Skeletal muscle satellite cell (primary cell): Measurements from ENCODE around the gene FBXL12.
"Not testable (repeated sequence)": the region's sequence is repeated elsewhere in the genome, so short reads cannot be mapped to it uniquely, and the experiment has no call there.

Source experiments
- H3K27me3 ChIP-seq: 2 replicates; pipeline ENCODE4 v1.7.0; 2013; ENCODE audit warnings: low read length; ENCODE audit not compliant: control insufficient read depth, insufficient read depth
- H3K36me3 ChIP-seq: 2 replicates; pipeline ENCODE4 v1.7.0; 2013; ENCODE audit warnings: mild to moderate bottlenecking, control low read depth, low read length; ENCODE audit not compliant: insufficient read depth
- H3K4me1 ChIP-seq: 2 replicates; pipeline ENCODE4 v1.7.0; 2013; ENCODE audit warnings: low read length; ENCODE audit not compliant: control insufficient read depth, insufficient read depth
- H3K4me2 ChIP-seq: 2 replicates; pipeline ENCODE4 v1.7.0; 2013; ENCODE audit warnings: mild to moderate bottlenecking, low read length
- H3K4me3 ChIP-seq: 2 replicates; pipeline ENCODE4 v1.7.0; 2013; ENCODE audit warnings: low read length
- H3K9ac ChIP-seq: 2 replicates; pipeline ENCODE4 v1.7.0; 2013; ENCODE audit warnings: mild to moderate bottlenecking, low read depth, low read length, moderate library complexity
- H3K9me3 ChIP-seq: replicated peaks from 2 replicates; pipeline ENCODE4 v1.7.0; 2013; ENCODE audit warnings: mild to moderate bottlenecking, control low read depth, low read length

FBXL12 gene

GRCh38 chr19:9835507-9835949, 16.6 kb upstream of the FBXL12 start:
- Histone ChIP-seq H3K4me2 (peak overlapping the region; percentile 93), H3K4me3 (peak overlapping the region; percentile 89), H3K36me3 (peaks cover 14% of the 10 kb centered on the region), H3K27me3 (no peaks in the 10 kb centered on the region), H3K9ac (peak overlapping the region; percentile 88), H3K4me1 (peaks cover 9% of the 10 kb centered on the region), H3K9me3 (no peaks in the 10 kb centered on the region)

- Histone ChIP-seq H3K27me3 (no peaks in the 10 kb centered on the region), H3K4me1 (peaks cover 9% of the 10 kb centered on the region), H3K9me3 (no peaks in the 10 kb centered on the region), H3K4me2 (peak within 1 kb of the TSS; percentile 93), H3K9ac (peak within 1 kb of the TSS; percentile 88), H3K4me3 (peak within 1 kb of the TSS; percentile 89), H3K36me3 (peaks cover 16% of the 10 kb centered on the region)
These were observed 16.0 kb upstream of the FBXL12 start, which contains the start of gene PIN1 for GRCh38 chr19:9834726-9835506. Gene PIN1, plus strand, starts transcription at chr19:9835318. Its CDS starts 27 bp downstream, at chr19:9835345.

- Histone ChIP-seq H3K27me3 (no peaks in the 10 kb centered on the region), H3K36me3 (peaks cover 18% of the 10 kb centered on the region), H3K4me3 (peak overlapping the region; percentile 89), H3K9ac (peak overlapping the region; percentile 55), H3K9me3 (no peaks in the 10 kb centered on the region), H3K4me2 (peak overlapping the region; percentile 85), H3K4me1 (peaks cover 9% of the 10 kb centered on the region)
These were observed 15.4 kb upstream of the FBXL12 start for GRCh38 chr19:9834307-9834725.

- Histone ChIP-seq H3K4me2 (peak overlapping the region; percentile 89), H3K27me3 (no peaks in the 10 kb centered on the region), H3K9ac (peak overlapping the region; percentile 93), H3K36me3 (peaks cover 10% of the 10 kb centered on the region), H3K4me1 (peaks cover 8% of the 10 kb centered on the region), H3K4me3 (peak overlapping the region; percentile 89), H3K9me3 (no peaks in the 10 kb centered on the region)
These were observed 9.7 kb upstream of the FBXL12 start for GRCh38 chr19:9828551-9829063.

GRCh38 chr19:9827289-9828238, 8.7 kb upstream of the FBXL12 start, which contains the start of gene UBL5:
Gene UBL5, plus strand, starts transcription at chr19:9827918. Its CDS starts 420 bp downstream, at chr19:9828338.
- H3K9ac ChIP-seq, result peak within 1 kb of the TSS; percentile 93
- H3K9me3 ChIP-seq, result no peaks in the 10 kb centered on the region
- peak within 1 kb of the TSS; percentile 89 for H3K4me3 ChIP-seq
- peaks cover 10% of the 10 kb centered on the region for H3K36me3 ChIP-seq
- H3K27me3 ChIP-seq, result no peaks in the 10 kb centered on the region
- peak within 1 kb of the TSS; percentile 89 for H3K4me2 ChIP-seq
- peaks cover 8% of the 10 kb centered on the region for H3K4me1 ChIP-seq

GRCh38 chr19:9823816-9824215, 4.9 kb upstream of the FBXL12 start:
- H3K9ac ChIP-seq, result no peak overlapping the region
- H3K4me1 ChIP-seq, result peaks cover 13% of the 10 kb centered on the region
- H3K36me3 ChIP-seq, result no peaks in the 10 kb centered on the region
- H3K27me3 ChIP-seq, result no peaks in the 10 kb centered on the region
- no peaks in the 10 kb centered on the region for H3K9me3 ChIP-seq
- H3K4me2 ChIP-seq, result no peak overlapping the region
- H3K4me3 ChIP-seq, result no peak overlapping the region

GRCh38 chr19:9820034-9820433, 1.2 kb upstream of the FBXL12 start:
- Histone ChIP-seq H3K4me1 (peaks cover 19% of the 10 kb centered on the region), H3K4me3 (peak overlapping the region; percentile 70), H3K4me2 (peak overlapping the region; percentile 83)
- not testable (repeated sequence) for H3K36me3 ChIP-seq, H3K9me3 ChIP-seq, H3K9ac ChIP-seq, H3K27me3 ChIP-seq

GRCh38 chr19:9819596-9819909, 674 bp upstream of the FBXL12 start:
- H3K4me2 ChIP-seq, result peak overlapping the region; percentile 83
- no peak overlapping the region for H3K9ac ChIP-seq
- peaks cover 19% of the 10 kb centered on the region for H3K4me1 ChIP-seq
- no peaks in the 10 kb centered on the region for H3K9me3 ChIP-seq
- H3K27me3 ChIP-seq, result no peaks in the 10 kb centered on the region
- H3K36me3 ChIP-seq, result no peaks in the 10 kb centered on the region
- peak overlapping the region; percentile 70 for H3K4me3 ChIP-seq

GRCh38 chr19:9818175-9818733, 625 bp downstream of the FBXL12 start:
- Histone ChIP-seq H3K4me3 (peak overlapping the region; percentile 100), H3K36me3 (peaks cover 3% of the 10 kb centered on the region), H3K4me2 (peak overlapping the region; percentile 96), H3K27me3 (no peaks in the 10 kb centered on the region), H3K4me1 (peaks cover 19% of the 10 kb centered on the region), H3K9me3 (no peaks in the 10 kb centered on the region), H3K9ac (peak overlapping the region; percentile 98)

- Histone ChIP-seq H3K4me2 (no peak overlapping the region), H3K9ac (no peak overlapping the region), H3K4me1 (no peaks in the 10 kb centered on the region), H3K4me3 (no peak overlapping the region), H3K27me3 (no peaks in the 10 kb centered on the region), H3K36me3 (peaks cover 37% of the 10 kb centered on the region), H3K9me3 (no peaks in the 10 kb centered on the region)
These were observed 7.7 kb downstream of the FBXL12 start for GRCh38 chr19:9811139-9811538.
